ENCODE measurements around the gene CDKN2B-AS1.

Gene CDKN2B-AS1

GRCh38 chr9:22165144-22165543 lies 170.6 kb downstream of the CDKN2B-AS1 start:
- no peak for DNase-seq

GRCh38 chr9:22169243-22169642 lies 174.7 kb downstream of the CDKN2B-AS1 start:
- DNase-seq: no peak

GRCh38 chr9:22169727-22170503 lies 175.3 kb downstream of the CDKN2B-AS1 start:
- no peak for DNase-seq
